ENCODE data around the gene SRSF3.
A peak's percentile ranks its signal among the peaks of the same experiment; 100 is the strongest.
"Not testable (repeated sequence)": the region's sequence is repeated elsewhere in the genome, so short reads cannot be mapped to it uniquely, and the experiment has no call there.

Gene SRSF3

DNA sequence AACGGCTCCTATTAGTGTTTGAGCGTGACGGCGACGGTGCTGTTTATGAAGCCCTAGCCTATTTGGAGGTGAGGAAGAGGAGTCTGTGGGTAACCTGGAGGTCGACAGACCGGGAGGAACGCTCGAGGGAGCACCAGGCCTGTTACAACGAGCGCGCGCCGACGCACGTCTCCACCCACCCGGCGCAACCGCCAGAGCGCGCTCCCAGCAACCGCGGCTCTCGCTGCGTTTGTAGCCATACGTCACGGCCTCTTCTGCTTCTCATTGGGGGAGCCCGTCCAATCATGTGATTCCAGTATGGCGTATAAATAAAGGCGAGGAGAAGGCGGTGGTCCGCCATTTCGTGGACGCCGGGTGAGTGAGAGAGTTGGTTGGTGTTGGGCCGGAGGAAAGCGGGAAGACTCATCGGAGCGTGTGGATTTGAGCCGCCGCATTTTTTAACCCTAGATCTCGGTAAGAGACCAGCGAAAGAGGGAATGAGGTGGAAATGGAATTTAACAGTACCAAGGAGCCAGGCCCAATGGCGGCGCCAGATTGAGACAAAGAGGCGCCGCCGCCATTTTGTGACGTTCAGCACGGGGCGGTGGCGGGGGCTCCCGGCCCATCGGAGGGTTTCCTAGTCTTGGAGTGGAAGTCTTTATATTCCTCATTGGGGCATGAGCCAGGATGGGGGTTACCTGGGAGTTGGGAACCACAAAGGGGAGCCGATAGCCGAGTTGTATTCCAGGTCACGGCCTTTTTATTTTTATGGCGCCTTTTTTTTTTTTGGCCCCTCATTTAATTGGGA lies at the start of gene SRSF3:
TSS of gene SRSF3 (plus strand) at position 334 of the 787 bp plus-strand sequence. CDS start 2,401 bp downstream, outside the sequence.
- peak; percentile 87 for DNase-seq

- DNase-seq: no peak
Measured at GRCh38 chr6:36545767-36546307, 48.3 kb upstream of the SRSF3 start.

GRCh38 chr6:36546308-36546919 lies 47.7 kb upstream of the SRSF3 start:
- no peak for DNase-seq

DNA sequence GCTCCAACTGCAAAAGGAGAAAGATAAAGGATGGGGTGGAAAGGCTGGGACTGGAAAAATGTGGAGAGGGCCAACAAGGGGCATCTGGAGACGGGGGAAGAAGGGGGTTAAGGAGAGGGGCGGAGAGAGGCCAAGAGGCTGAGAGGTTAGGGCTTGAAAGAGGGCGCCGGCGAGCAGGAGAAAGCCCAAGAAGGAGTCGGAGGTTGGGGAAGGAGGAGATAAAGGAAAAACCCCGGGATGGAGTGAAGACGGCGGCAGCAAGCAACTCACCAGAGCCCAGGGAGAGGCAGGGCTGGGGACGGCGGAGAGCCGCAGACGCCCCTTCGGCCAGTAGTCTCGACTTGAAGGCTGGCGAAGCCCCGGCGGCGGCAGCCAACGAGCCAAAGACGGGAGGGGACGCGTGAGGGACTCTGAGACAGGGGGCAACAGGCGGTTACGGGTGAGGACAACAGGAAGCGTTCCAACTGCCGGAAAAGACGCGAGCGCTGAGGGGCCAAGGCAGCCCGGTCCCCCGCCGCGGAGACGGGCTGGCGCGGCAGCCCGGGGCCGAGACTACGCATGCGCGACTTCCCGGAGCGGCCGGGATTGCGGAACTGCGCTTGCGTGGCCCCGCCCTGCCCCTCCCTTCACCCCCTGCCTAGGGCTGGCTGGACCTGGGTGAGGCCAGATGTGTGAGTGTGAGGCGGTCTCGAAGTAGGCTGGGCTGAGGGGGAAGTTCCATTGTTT lies 47.1 kb upstream of the SRSF3 start, which contains the start of gene STK38:
TSS of gene STK38 (minus strand) at position 560 of the 726 bp plus-strand sequence. CDS start 7,277 bp downstream, outside the sequence.
- DNase-seq: peak; percentile 35

- DNase-seq: no peak
Measured at GRCh38 chr6:36547646-36548400, 46.3 kb upstream of the SRSF3 start.

- no peak for DNase-seq
Measured at GRCh38 chr6:36548401-36548743, 45.8 kb upstream of the SRSF3 start.

DNA sequence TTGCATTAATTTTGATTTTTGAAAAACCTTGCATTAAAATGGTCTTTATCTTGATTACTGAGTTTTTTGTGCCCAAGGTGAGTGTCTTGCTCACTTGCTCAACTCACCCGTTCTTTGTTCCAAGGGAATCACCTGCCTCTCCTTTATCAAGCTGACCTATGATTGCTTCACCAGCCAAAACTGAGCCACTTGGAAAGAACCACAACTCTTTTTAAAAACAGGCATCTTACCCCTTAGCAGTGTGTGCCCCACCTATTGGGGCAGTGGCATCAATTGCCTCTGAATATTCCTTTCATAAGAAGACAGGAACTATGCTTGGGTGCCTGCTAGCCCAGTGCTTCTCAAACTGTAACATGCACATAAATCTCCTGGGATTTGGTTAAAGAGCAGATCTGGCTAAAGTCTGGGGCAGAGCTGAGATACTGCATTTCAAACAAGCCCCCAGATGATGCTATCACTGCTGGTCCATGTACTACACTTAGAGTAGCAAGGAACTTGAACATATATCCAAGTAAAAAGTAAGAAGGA lies 43.6 kb upstream of the SRSF3 start:
- no peak for DNase-seq

GRCh38 chr6:36555750-36556252 lies 38.4 kb upstream of the SRSF3 start:
- no peak for DNase-seq

GRCh38 chr6:36556281-36556680 lies 37.9 kb upstream of the SRSF3 start:
- DNase-seq: no peak

- no peak for DNase-seq
Measured at GRCh38 chr6:36559011-36559793, 35.0 kb upstream of the SRSF3 start.

DNA sequence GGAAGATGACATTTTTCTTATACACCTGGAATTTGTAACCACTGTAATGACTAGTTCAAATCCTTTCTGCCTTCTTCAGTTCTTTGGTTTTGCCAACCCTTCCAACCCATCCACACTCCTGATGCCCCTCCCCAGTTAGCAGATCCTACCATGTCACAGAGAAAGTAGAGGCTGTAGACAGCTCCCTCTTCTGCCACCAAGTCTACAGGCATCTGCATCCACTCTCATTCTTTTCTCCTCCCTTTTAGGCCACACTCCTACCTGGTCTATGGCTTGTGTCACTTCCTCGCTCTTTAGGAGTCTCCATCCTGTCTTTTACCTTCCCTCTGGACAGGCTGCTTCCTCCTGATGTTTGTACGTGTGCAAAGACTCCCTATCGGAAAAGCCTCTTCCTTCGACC lies 33.3 kb upstream of the SRSF3 start:
- no peak for DNase-seq

GRCh38 chr6:36563237-36563927 lies 30.8 kb upstream of the SRSF3 start:
- no peak for DNase-seq

DNA sequence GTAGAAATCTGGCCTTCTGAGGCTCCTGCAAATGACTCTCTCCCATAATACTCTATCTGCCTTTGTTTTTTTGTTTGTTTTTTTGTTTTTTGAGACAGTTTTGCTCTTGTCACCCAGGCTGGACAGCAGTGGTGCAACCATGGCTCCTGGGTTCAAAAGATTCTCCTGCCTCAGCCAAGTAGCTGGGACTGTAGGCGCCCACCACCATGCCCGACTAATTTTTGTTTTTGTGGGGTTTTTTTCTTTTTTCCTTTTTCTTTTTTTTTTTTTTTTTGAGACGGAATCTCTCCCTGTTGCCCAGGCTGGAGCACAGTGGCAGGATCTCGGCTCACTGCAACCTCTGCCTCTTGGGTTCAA lies 30.3 kb upstream of the SRSF3 start:
- no peak for DNase-seq

GRCh38 chr6:36566418-36566905 lies 27.7 kb upstream of the SRSF3 start:
- no peak for DNase-seq

GRCh38 chr6:36570264-36570663 lies 23.9 kb upstream of the SRSF3 start:
- DNase-seq: no peak

GRCh38 chr6:36571122-36572043 lies 22.8 kb upstream of the SRSF3 start:
- no peak for DNase-seq

- not testable (repeated sequence) for DNase-seq
Measured at GRCh38 chr6:36572353-36573311, 21.5 kb upstream of the SRSF3 start.

DNA sequence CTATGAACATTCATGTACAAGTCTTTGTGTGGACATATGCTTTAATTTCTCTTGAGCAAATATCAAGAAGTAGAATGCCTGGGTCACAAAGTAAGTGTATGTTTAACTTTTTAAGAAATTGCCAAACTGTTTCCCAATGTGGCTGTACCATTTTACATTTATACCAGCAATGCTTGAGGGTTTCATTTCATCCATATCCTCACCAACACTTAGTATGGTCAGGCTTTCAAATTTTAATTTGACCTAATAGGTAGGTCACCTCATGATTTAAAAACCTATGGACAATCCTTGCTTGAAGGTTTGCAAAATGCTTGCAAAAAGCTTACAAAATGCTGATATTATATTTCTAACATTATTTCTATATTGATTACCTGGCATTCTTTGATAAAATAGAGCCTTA lies 19.5 kb upstream of the SRSF3 start:
- DNase-seq: no peak
